Calu3 (cell line): Measurements from ENCODE around the gene LPGAT1. TPM values are rescaled to one million over a fixed set of nuclear protein-coding genes. Genes with fewer than 3 reads are reported as not detected.

ENCODE experiments used
- BruUV-seq: library from RNA; stranded (reverse); fragments of 400-500 nt; replicated peaks from 2 replicates; lab custom pipeline; 2021; lab: Mats Ljungman, UMichigan
- CTCF ChIA-PET: fragments of 300-600 bp; sonication (Branson Sonifier 250); formaldehyde crosslinking; loops from one replicate; lab custom pipeline; 2022; ENCODE audit warnings: antibody characterized with exemption; lab: Charles Lee
- DNase-seq: peaks from one replicate; pipeline ENCODE4 v3.0.0; 2022
- H3K27ac Mint-ChIP-seq: one replicate; pipeline ENCODE4 v1.8.0; 2022; ENCODE audit warnings: mixed read lengths; ENCODE audit not compliant: unreplicated experiment
- H3K27me3 Mint-ChIP-seq: one replicate; pipeline ENCODE4 v1.8.0; 2022; ENCODE audit warnings: mixed read lengths; ENCODE audit not compliant: unreplicated experiment
- H3K36me3 Mint-ChIP-seq: one replicate; pipeline ENCODE4 v1.8.0; 2022; ENCODE audit warnings: mild to moderate bottlenecking, moderate library complexity, mixed read lengths; ENCODE audit not compliant: insufficient read depth, unreplicated experiment
- H3K4me1 Mint-ChIP-seq: one replicate; pipeline ENCODE4 v1.8.0; 2022; ENCODE audit warnings: mild to moderate bottlenecking, low read depth, mixed read lengths; ENCODE audit not compliant: unreplicated experiment
- H3K4me3 Mint-ChIP-seq: one replicate; pipeline ENCODE4 v1.8.0; 2022; ENCODE audit warnings: mild to moderate bottlenecking, low read depth, moderate library complexity, mixed read lengths; ENCODE audit not compliant: unreplicated experiment
- H3K9me3 Mint-ChIP-seq: one replicate; pipeline ENCODE4 v1.8.0; 2022; ENCODE audit warnings: low read depth, mixed read lengths; ENCODE audit not compliant: unreplicated experiment
- CTCF ChIP-seq: fragments of 200-600 bp; IDR thresholded peaks from one replicate; pipeline ENCODE4 v1.8.0; 2022; ENCODE audit warnings: antibody characterized with exemption; ENCODE audit not compliant: unreplicated experiment
- intact Hi-C: fragments of 100-400 bp; cut with micrococcal nuclease; formaldehyde crosslinking; loops from one replicate; pipeline ENCODE4 v1.10.0; 2022; ENCODE audit not compliant: unreplicated experiment
- total RNA-seq: library from RNA; stranded (reverse); gene quantifications from 2 replicates; pipeline ENCODE4 v1.2.3, GENCODE V29; 2022

The LPGAT1 gene
- total RNA-seq, 1 experiment from 2014 or later = 67.7 TPM

- CTCF ChIA-PET = interaction anchor here (0.6 to 1.2 kb wide), 3 partner anchors 19 to 85 kb away, joined by 3 to 4 read pairs (median 3); no protein-coding TSS in a partner anchor
- intact Hi-C loops = no loop called here
- Mint-ChIP-seq H3K4me3 (no peak overlapping the region), H3K27me3 (no peaks in the 10 kb centered on the region), H3K36me3 (no peaks in the 10 kb centered on the region), H3K9me3 (no peaks in the 10 kb centered on the region), H3K27ac (no peak overlapping the region), H3K4me1 (peaks cover 31% of the 10 kb centered on the region)
- BruUV-seq = no TSS peak
- no peak for TF ChIP-seq CTCF
- DNase-seq = no peak
Measured at GRCh38 chr1:211741788-211742187, 88.8 kb downstream of the LPGAT1 start.

- CTCF ChIA-PET = no interaction called here
- Mint-ChIP-seq H3K36me3 (no peaks in the 10 kb centered on the region), H3K4me1 (peaks cover 34% of the 10 kb centered on the region), H3K9me3 (no peaks in the 10 kb centered on the region), H3K27ac (no peak overlapping the region), H3K4me3 (no peak overlapping the region), H3K27me3 (no peaks in the 10 kb centered on the region)
- DNase-seq = no peak
- no peak for TF ChIP-seq CTCF
- intact Hi-C loops = no loop called here
- BruUV-seq = no TSS peak
Measured at GRCh38 chr1:211741116-211741515, 89.4 kb downstream of the LPGAT1 start.

GRCh38 chr1:211739671-211740411 is 90.7 kb downstream of the LPGAT1 start:
- H3K27me3 Mint-ChIP-seq = no peaks in the 10 kb centered on the region
- no peaks in the 10 kb centered on the region for H3K9me3 Mint-ChIP-seq
- DNase-seq = no peak
- H3K4me3 Mint-ChIP-seq = no peak overlapping the region
- no TSS peak for BruUV-seq
- no peak for TF ChIP-seq CTCF
- H3K27ac Mint-ChIP-seq = no peak overlapping the region
- intact Hi-C loops = no loop called here
- CTCF ChIA-PET = no interaction called here
- H3K36me3 Mint-ChIP-seq = peaks cover 11% of the 10 kb centered on the region
- H3K4me1 Mint-ChIP-seq = peaks cover 46% of the 10 kb centered on the region

GRCh38 chr1:211738691-211739301 is 91.8 kb downstream of the LPGAT1 start:
- CTCF ChIA-PET = interaction anchor here (0.5 kb wide), 1 partner anchor 943 kb away, joined by 4 read pairs; no protein-coding TSS in a partner anchor
- Mint-ChIP-seq H3K9me3 (no peaks in the 10 kb centered on the region), H3K4me3 (no peak overlapping the region), H3K27me3 (no peaks in the 10 kb centered on the region), H3K4me1 (peaks cover 57% of the 10 kb centered on the region), H3K36me3 (peaks cover 11% of the 10 kb centered on the region), H3K27ac (no peak overlapping the region)
- BruUV-seq = no TSS peak
- DNase-seq = no peak
- intact Hi-C loops = no loop called here
- TF ChIP-seq CTCF = no peak
